Left ventricle myocardium superior (tissue), 1 donor: Measurements from ENCODE around the gene SKIL. TPM values are rescaled to one million over a fixed set of nuclear protein-coding genes. Genes with fewer than 3 reads are reported as not detected.

Experiments
- ATAC-seq: fragments of 200-7000 bp; cut with Tn5 transposase; one replicate; pipeline ENCODE4 v1.9.1; 2020; ENCODE audit warnings: mild to moderate bottlenecking, moderate library complexity
- DNase-seq: peaks from one replicate; pipeline ENCODE4 v3.0.0-alpha.2; 2020
- intact Hi-C: fragments of 100-400 bp; cut with micrococcal nuclease; formaldehyde crosslinking; loops from one replicate; pipeline ENCODE4 v1.11.0; 2022
- microRNA-seq: library from miRNA; unstranded; fragments of <30 nt; microRNA quantifications from one replicate; pipeline ENCODE4 v1.2.0, GENCODE V29; 2020; ENCODE audit warnings: borderline number of aligned reads
- total RNA-seq: library from RNA; stranded (reverse); fragmentation: NEBNext Ultra II Directional; extraction: Animal tissue kit (Norgen Biotek cat#: 25700); gene quantifications from one replicate; pipeline ENCODE4 v1.2.1, GENCODE V29; 2021
- donor health status: DM: no; HTN: yes; CAD: no; lungs with severe emphysema.

The SKIL gene
- total RNA-seq, 1 donor from 2014 or later, result 17.2 TPM

GRCh38 chr3:170426240-170426797 is 68.8 kb downstream of the SKIL start:
- DNase-seq (no peak), ATAC-seq (no peak)
- intact Hi-C loops, result no loop called here

- no peak for ATAC-seq
Measured at GRCh38 chr3:170428095-170428494, 70.6 kb downstream of the SKIL start.

GRCh38 chr3:170429050-170429449 is 71.5 kb downstream of the SKIL start:
- no peak for ATAC-seq
- intact Hi-C loops, result no loop called here
- no peak for DNase-seq

More at GRCh38 chr3:170428095-170428494, 70.6 kb downstream of the SKIL start:
- no peak for DNase-seq
- intact Hi-C loops, result no loop called here

- no peak for DNase-seq
- no peak for ATAC-seq
- intact Hi-C loops, result no loop called here
Measured at GRCh38 chr3:170431054-170431453, 73.5 kb downstream of the SKIL start.

DNA sequence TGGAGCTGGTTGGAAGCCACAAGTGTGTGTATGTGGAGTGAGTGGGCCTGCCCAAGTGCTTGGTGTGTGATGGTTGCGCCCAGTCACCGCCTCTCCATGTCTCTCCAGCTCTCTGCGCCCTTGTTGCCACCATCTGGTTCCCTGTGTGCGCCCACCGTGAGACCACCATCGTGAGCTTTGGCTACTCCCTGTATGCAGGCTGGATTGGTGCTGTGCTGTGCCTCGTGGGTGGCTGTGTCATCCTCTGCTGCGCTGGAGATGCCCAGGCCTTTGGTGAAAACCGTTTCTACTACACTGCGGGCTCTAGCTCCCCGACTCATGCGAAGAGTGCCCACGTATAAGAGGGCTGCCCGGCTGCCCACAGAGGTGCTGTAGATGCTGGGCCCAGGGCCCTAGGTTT is 74.9 kb downstream of the SKIL start:
- ATAC-seq (no peak), DNase-seq (no peak)
- intact Hi-C loops, result no loop called here

DNA sequence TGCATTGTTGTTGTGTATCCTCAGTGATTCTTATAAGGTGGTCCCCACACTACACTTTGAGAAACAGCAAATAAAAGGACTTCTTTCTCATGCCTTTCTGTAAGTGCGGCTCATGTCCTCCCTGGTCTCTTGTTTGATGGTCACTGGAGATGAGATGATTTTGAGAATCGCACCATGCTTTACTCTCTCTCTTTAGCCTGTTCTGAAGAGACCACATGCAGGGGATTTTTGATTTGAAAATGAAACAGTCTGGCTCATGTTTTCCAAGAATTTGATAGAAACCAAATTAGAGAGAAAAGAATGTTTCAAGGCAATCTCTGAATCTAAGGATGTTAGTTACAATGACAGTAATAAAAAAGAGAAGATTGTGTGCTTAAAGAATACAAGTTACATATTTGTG is 79.2 kb downstream of the SKIL start:
- intact Hi-C loops, result no loop called here
- no peak for ATAC-seq
- DNase-seq, result no peak

DNA sequence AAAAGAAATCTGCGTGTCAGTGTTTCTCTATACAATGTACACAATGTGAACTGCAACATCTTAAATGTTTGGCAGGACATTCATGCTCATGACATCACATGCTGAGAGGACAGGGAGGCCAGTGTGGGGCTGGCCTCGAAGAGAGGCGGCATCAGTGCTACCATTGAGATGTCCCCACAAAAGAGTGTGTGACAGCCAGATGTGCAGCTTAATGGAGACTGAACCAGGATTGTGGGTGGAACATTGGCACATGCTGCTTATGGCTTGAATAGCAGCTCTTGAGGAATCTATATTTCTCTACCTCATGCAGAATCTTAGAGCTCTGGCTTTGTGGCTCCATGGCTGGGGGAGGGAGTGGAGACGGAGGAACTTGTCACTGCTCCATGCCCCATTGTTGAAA is 79.7 kb downstream of the SKIL start:
- ATAC-seq, result no peak
- intact Hi-C loops, result no loop called here
- DNase-seq, result no peak

GRCh38 chr3:170437696-170438407 is 80.3 kb downstream of the SKIL start:
- intact Hi-C loops, result no loop called here
- no peak for ATAC-seq
- DNase-seq, result no peak

DNA sequence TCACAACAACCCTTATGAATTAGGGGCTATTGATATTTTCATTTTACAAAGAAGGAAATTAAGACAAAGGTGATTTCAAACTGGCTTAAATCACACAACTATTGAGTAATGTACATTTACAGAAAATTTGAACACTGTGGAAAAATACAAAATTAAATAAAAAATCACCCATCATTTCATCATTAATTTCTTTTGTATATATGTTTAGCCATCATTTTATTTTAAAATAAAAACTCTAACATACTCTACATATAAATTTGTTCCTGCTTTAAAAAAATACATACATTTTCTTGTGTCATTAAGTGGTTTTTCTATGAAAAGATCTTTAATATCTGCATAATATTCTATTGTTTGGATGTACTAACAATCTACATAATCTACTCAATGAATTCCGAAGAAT is 81.3 kb downstream of the SKIL start:
- ATAC-seq (no peak), DNase-seq (no peak)
- intact Hi-C loops, result no loop called here

- ATAC-seq, result no peak
- intact Hi-C loops, result no loop called here
- no peak for DNase-seq
Measured at GRCh38 chr3:170440344-170440743, 82.8 kb downstream of the SKIL start.

DNA sequence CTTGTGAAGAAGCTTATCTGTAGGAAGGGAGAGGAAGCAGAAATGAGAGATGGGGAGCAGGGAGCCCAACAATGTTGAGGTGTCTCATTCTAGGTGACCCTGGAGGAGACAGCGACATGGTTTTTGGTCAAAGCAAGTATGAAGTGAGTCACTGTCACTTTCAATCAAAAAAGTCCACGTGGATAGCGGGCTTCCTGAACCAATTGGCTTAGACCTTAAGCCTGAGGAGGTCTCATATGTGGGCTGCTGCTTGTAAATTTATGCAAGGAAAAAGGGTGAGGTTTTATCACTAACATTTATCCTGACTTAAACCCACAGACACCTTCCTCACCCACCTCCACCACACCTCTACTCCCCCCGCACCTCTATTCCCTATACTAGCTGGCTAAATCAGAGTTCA is 83.9 kb downstream of the SKIL start:
- no peak for DNase-seq
- ATAC-seq, result no peak
- intact Hi-C loops, result no loop called here

- no peak for ATAC-seq
- no peak for DNase-seq
- intact Hi-C loops, result no loop called here
Measured at GRCh38 chr3:170442947-170443346, 85.4 kb downstream of the SKIL start.

DNA sequence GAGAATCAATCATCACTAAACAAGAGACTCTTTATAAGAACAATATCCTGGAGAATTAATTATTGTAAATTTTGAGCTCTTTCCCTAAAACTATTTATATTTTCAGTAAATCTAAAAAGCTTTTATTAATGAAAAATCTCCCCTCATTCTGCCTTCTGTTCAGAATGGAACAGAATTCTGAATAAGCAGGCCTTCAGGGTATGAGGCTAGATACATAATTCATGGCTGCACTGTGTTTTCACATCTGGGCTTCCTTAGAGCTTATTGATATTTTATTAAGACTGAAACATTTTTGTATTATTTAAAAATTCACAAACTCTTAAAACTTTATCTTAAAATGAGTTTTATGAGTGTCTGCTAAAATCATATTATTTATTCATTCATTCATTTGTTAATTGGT is 85.9 kb downstream of the SKIL start:
- intact Hi-C loops, result no loop called here
- ATAC-seq (no peak), DNase-seq (no peak)

Small RNAs within 50 kb of the gene (microRNA-seq; reads per million reads assigned to microRNA genes)
- gene MIR6828, result not detected

Other genes with a start within 250 kb of the SKIL start
- 48.8 TPM for gene PHC3, start 176.0 kb upstream of the SKIL start, total RNA-seq
- 15.8 TPM for gene PRKCI, start 135.3 kb upstream of the SKIL start, total RNA-seq
- 4.2 TPM for gene CLDN11, start 61.2 kb downstream of the SKIL start, total RNA-seq
- gene SLC7A14, start 228.4 kb downstream of the SKIL start, total RNA-seq, result not detected